Measurements from ENCODE around the gene MCIDAS. TPM values are rescaled to one million over a fixed set of nuclear protein-coding genes. Genes with fewer than 3 reads are reported as not detected.

Gene MCIDAS
- total RNA-seq, 1 donor from 2014 or later = not detected

GRCh38 chr5:55188656-55189540 is 38.2 kb downstream of the MCIDAS start:
- Histone ChIP-seq H3K36me3 (ENCODE audit: control insufficient read depth in 3 of 3, insufficient read depth in 3 of 3, low read length in 3 of 3) (no peaks in the 10 kb centered on the region), H3K27me3 (ENCODE audit: control insufficient read depth in 3 of 3, insufficient read depth in 3 of 3, low read length in 3 of 3) (peaks cover 4 to 24% (median 13%) of the 10 kb centered on the region in 3 donors), H3K9me3 (ENCODE audit: control insufficient read depth in 3 of 3, low read length in 3 of 3) (no peaks in the 10 kb centered on the region), H3K27ac (ENCODE audit: low read depth, low read length) (no peak overlapping the region), H3K4me1 (ENCODE audit: control insufficient read depth in 3 of 3, insufficient read depth in 3 of 3, low read length in 3 of 3) (no peaks in the 10 kb centered on the region), H3K9ac (ENCODE audit: low read depth in 1 of 3, low read length in 3 of 3) (no peak overlapping the region), H3K4me3 (ENCODE audit: low read length in 3 of 3) (no peak overlapping the region)

GRCh38 chr5:55187370-55187769 is 39.7 kb downstream of the MCIDAS start:
- Histone ChIP-seq H3K27me3 (ENCODE audit: control insufficient read depth in 3 of 3, insufficient read depth in 3 of 3, low read length in 3 of 3) (peaks cover 4 to 22% (median 10%) of the 10 kb centered on the region in 3 donors), H3K9ac (ENCODE audit: low read depth in 1 of 3, low read length in 3 of 3) (no peak overlapping the region), H3K9me3 (ENCODE audit: control insufficient read depth in 3 of 3, low read length in 3 of 3) (no peaks in the 10 kb centered on the region), H3K36me3 (ENCODE audit: control insufficient read depth in 3 of 3, insufficient read depth in 3 of 3, low read length in 3 of 3) (no peaks in the 10 kb centered on the region), H3K4me1 (ENCODE audit: control insufficient read depth in 3 of 3, insufficient read depth in 3 of 3, low read length in 3 of 3) (no peaks in the 10 kb centered on the region), H3K27ac (ENCODE audit: low read depth, low read length) (no peak overlapping the region), H3K4me3 (ENCODE audit: low read length in 3 of 3) (no peak overlapping the region)

- Histone ChIP-seq H3K4me3 (ENCODE audit: low read length in 3 of 3) (no peak overlapping the region), H3K36me3 (ENCODE audit: control insufficient read depth in 3 of 3, insufficient read depth in 3 of 3, low read length in 3 of 3) (no peaks in the 10 kb centered on the region), H3K27me3 (ENCODE audit: control insufficient read depth in 3 of 3, insufficient read depth in 3 of 3, low read length in 3 of 3) (peaks cover 18 to 42% (median 28%) of the 10 kb centered on the region in 3 donors), H3K9me3 (ENCODE audit: control insufficient read depth in 3 of 3, low read length in 3 of 3) (no peaks in the 10 kb centered on the region), H3K27ac (ENCODE audit: low read depth, low read length) (no peak overlapping the region), H3K4me1 (ENCODE audit: control insufficient read depth in 3 of 3, insufficient read depth in 3 of 3, low read length in 3 of 3) (peaks cover 7 to 11% (median 10%) of the 10 kb centered on the region in 3 donors), H3K9ac (ENCODE audit: low read depth in 1 of 3, low read length in 3 of 3) (no peak overlapping the region)
Observed at GRCh38 chr5:55180016-55180415, 47.1 kb downstream of the MCIDAS start.

- Histone ChIP-seq H3K36me3 (ENCODE audit: control insufficient read depth in 3 of 3, insufficient read depth in 3 of 3, low read length in 3 of 3) (no peaks in the 10 kb centered on the region), H3K4me3 (ENCODE audit: low read length in 3 of 3) (no peak overlapping the region), H3K27me3 (ENCODE audit: control insufficient read depth in 3 of 3, insufficient read depth in 3 of 3, low read length in 3 of 3) (peaks cover 25 to 52% (median 49%) of the 10 kb centered on the region in 3 donors), H3K4me1 (ENCODE audit: control insufficient read depth in 3 of 3, insufficient read depth in 3 of 3, low read length in 3 of 3) (peaks cover 20 to 25% (median 23%) of the 10 kb centered on the region in 3 donors), H3K27ac (ENCODE audit: low read depth, low read length) (no peak overlapping the region), H3K9ac (ENCODE audit: low read depth in 1 of 3, low read length in 3 of 3) (no peak overlapping the region), H3K9me3 (ENCODE audit: control insufficient read depth in 3 of 3, low read length in 3 of 3) (no peaks in the 10 kb centered on the region)
Observed at GRCh38 chr5:55177078-55177477, 50.0 kb downstream of the MCIDAS start.

GRCh38 chr5:55176176-55176818 is 50.8 kb downstream of the MCIDAS start:
- peaks cover 25 to 52% (median 49%) of the 10 kb centered on the region in 3 donors for H3K27me3 ChIP-seq (ENCODE audit: control insufficient read depth in 3 of 3, insufficient read depth in 3 of 3, low read length in 3 of 3)
- peak overlapping the region; percentile 39 to 57 (median 41) for H3K4me3 ChIP-seq (ENCODE audit: low read length in 3 of 3)
- H3K36me3 ChIP-seq (ENCODE audit: control insufficient read depth in 3 of 3, insufficient read depth in 3 of 3, low read length in 3 of 3) = no peaks in the 10 kb centered on the region

GRCh38 chr5:55175781-55176175 is 51.3 kb downstream of the MCIDAS start:
- peaks cover 25 to 52% (median 49%) of the 10 kb centered on the region in 3 donors for H3K27me3 ChIP-seq (ENCODE audit: control insufficient read depth in 3 of 3, insufficient read depth in 3 of 3, low read length in 3 of 3)
- peak overlapping the region in 2 of 3 donors; percentile 35 to 39 for H3K4me3 ChIP-seq (ENCODE audit: low read length in 3 of 3)
- no peak overlapping the region for H3K9ac ChIP-seq (ENCODE audit: low read depth in 1 of 3, low read length in 3 of 3)
- H3K4me1 ChIP-seq (ENCODE audit: control insufficient read depth in 3 of 3, insufficient read depth in 3 of 3, low read length in 3 of 3) = peaks cover 20 to 25% (median 23%) of the 10 kb centered on the region in 3 donors
- H3K9me3 ChIP-seq (ENCODE audit: control insufficient read depth in 3 of 3, low read length in 3 of 3) = no peaks in the 10 kb centered on the region
- no peaks in the 10 kb centered on the region for H3K36me3 ChIP-seq (ENCODE audit: control insufficient read depth in 3 of 3, insufficient read depth in 3 of 3, low read length in 3 of 3)
- no peak overlapping the region for H3K27ac ChIP-seq (ENCODE audit: low read depth, low read length)

More at GRCh38 chr5:55176176-55176818, 50.8 kb downstream of the MCIDAS start:
- H3K4me1 ChIP-seq (ENCODE audit: control insufficient read depth in 3 of 3, insufficient read depth in 3 of 3, low read length in 3 of 3) = peaks cover 20 to 25% (median 23%) of the 10 kb centered on the region in 3 donors
- no peaks in the 10 kb centered on the region for H3K9me3 ChIP-seq (ENCODE audit: control insufficient read depth in 3 of 3, low read length in 3 of 3)
- H3K9ac ChIP-seq (ENCODE audit: low read depth in 1 of 3, low read length in 3 of 3) = no peak overlapping the region
- no peak overlapping the region for H3K27ac ChIP-seq (ENCODE audit: low read depth, low read length)

GRCh38 chr5:55173687-55174230 is 53.4 kb downstream of the MCIDAS start:
- peaks cover 25 to 49% (median 47%) of the 10 kb centered on the region in 3 donors for H3K27me3 ChIP-seq (ENCODE audit: control insufficient read depth in 3 of 3, insufficient read depth in 3 of 3, low read length in 3 of 3)
- H3K36me3 ChIP-seq (ENCODE audit: control insufficient read depth in 3 of 3, insufficient read depth in 3 of 3, low read length in 3 of 3) = no peaks in the 10 kb centered on the region
- H3K9ac ChIP-seq (ENCODE audit: low read depth in 1 of 3, low read length in 3 of 3) = peak overlapping the region; percentile 21 to 58 (median 40)
- no peaks in the 10 kb centered on the region for H3K9me3 ChIP-seq (ENCODE audit: control insufficient read depth in 3 of 3, low read length in 3 of 3)
- no peak overlapping the region for H3K27ac ChIP-seq (ENCODE audit: low read depth, low read length)
- peak overlapping the region; percentile 68 to 78 (median 69) for H3K4me3 ChIP-seq (ENCODE audit: low read length in 3 of 3)
- peaks cover 20 to 25% (median 23%) of the 10 kb centered on the region in 3 donors for H3K4me1 ChIP-seq (ENCODE audit: control insufficient read depth in 3 of 3, insufficient read depth in 3 of 3, low read length in 3 of 3)

- Histone ChIP-seq H3K9ac (ENCODE audit: low read depth in 1 of 3, low read length in 3 of 3) (peak within 1 kb of the TSS; percentile 21 to 58 (median 40)), H3K27ac (ENCODE audit: low read depth, low read length) (no peak within 1 kb of the TSS), H3K9me3 (ENCODE audit: control insufficient read depth in 3 of 3, low read length in 3 of 3) (no peaks in the 10 kb centered on the region), H3K27me3 (ENCODE audit: control insufficient read depth in 3 of 3, insufficient read depth in 3 of 3, low read length in 3 of 3) (peaks cover 25 to 48% (median 42%) of the 10 kb centered on the region in 3 donors), H3K4me3 (ENCODE audit: low read length in 3 of 3) (peak within 1 kb of the TSS; percentile 69 to 78 (median 75)), H3K4me1 (ENCODE audit: control insufficient read depth in 3 of 3, insufficient read depth in 3 of 3, low read length in 3 of 3) (peaks cover 20 to 25% (median 23%) of the 10 kb centered on the region in 3 donors), H3K36me3 (ENCODE audit: control insufficient read depth in 3 of 3, insufficient read depth in 3 of 3, low read length in 3 of 3) (no peaks in the 10 kb centered on the region)
Observed at GRCh38 chr5:55172937-55173686, 54.0 kb downstream of the MCIDAS start, which contains the start of gene CDC20B. Gene CDC20B (minus strand): TSS chr5:55173177. CDS start chr5:55173000, 177 bp downstream.
